Islet of Langerhans (tissue), 1 donor: Measurements from ENCODE around the gene UNC5CL.

Source experiments
- FAIRE-seq: peaks from one replicate; lab custom pipeline; 2011; peaks lifted over from hg19 to GRCh38; lab: Jason Lieb, UNC

Gene UNC5CL

DNA sequence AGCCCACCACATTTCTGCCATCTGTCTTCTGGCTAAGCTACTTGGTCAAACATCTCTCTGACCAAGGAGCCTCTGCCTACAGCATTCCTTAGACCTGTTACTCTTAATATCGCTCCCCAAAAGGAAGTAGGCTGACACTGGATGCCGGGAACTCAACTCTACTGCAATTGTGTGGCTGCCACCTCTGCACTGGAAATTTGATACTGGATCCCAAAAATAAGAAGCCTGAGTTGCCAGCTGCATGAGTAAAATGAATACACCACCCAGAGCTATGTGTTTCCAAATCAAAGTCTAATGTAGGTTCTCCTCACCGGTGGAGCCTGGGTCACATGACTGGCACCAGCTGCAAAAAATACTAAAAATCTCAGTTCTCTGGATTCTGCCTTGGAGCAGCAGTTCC is 36.9 kb downstream of the UNC5CL start:
- no peak for FAIRE-seq

GRCh38 chr6:41000248-41000647 is 38.8 kb downstream of the UNC5CL start:
- FAIRE-seq, result no peak

- no peak for FAIRE-seq
These were observed 39.5 kb downstream of the UNC5CL start for GRCh38 chr6:40999569-40999968.

DNA sequence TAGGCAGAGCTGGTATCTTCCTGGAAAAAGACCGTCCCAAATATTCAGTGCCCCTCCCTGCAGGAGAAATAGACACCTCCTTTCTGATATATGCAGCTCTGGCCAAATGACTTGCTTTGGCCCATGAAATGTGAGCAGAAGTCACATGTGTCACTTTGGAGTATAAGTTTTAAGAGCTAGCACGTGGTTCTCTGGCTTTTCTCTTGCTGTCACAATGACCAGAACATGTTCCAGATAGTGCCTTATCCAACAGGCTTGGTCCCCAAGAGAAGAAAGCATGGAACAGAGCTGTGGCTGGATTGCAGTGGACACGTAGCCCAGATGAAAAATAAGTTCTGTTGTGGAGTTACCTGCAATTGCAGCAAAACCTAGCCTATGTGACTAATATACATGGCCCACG is 40.4 kb downstream of the UNC5CL start:
- no peak for FAIRE-seq

DNA sequence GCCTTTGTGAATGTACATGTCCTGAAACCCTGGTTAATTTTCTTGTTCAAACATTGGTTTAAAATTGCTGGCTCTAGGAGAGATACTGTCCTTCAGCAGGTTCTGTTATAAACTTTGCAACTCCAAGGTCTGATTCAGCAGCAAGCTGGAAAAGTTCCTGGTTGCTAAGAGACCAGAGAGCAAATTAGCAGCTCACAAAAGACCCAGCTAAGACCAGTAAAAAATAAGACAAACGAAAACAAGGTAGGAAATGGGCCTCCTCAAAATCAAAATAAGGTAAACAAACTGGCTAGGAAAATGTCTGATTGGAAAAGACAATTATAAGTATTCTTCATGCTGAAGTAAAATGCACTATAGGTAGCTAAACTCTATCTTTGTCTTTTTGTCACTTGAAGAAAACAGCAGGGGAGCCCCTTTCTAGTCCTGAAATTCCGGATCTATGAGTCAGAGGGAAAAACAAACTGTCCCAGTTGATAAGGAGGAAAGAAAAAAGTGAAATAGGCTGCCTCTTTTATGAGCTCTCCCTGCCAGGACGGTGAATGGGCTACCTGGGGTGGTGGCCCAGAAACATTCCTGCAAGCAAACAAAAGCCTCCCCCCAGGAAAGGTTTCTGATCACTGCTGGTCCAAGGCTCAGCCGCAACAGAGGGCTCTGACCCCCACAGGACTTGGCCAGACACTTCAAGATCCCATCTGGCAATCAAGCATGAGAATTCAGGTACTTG is 41.6 kb downstream of the UNC5CL start:
- peak; percentile 30 for FAIRE-seq

DNA sequence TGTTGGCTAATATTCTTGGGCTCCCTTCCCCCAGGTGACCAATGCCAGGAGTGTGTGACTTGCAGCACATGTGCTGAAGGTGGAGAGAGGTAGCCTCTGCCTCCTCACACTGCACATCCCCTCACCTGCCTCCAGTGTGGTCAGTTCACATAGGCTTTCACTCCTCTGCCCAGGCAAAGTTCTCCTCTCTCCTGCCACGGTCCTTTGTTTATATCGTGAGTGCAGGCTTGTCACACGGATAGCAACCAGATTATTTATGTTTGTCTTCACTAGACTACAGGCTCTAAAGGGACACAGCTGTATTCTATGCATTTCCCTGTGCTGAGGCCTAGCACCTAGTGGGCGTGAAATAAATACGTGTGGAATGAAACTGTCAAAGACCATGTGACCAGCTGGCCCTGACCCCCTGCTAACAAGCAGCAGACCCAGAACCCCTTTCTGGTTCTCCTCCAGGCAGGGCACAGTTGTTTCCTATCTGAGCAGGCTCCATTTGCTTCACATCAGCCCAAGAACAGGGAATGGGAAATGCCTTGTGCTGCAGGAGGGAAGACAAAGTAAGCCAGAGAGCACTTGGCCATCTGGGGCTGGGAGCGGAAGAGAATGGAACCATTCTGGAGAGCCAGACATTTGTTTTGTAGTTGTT is 42.3 kb downstream of the UNC5CL start:
- FAIRE-seq, result no peak

DNA sequence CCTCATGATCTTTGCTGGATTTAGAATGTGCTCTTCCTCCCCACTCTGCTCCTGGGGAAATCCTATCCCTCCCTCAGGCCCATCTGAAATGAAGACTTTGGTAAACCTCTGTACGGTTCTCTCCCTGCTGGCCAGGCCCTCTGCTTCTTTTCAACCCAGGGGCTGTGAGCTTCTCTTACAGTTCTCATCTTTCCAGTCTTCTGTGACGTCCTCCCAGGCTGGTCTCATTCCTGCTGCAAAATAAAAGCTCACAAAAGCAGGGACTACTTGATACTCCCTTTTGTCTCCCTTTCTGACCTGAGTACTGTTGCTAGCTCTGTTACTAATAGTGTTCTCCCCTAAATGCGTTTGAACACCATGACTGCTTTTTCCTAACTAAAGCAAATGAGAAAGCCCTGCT is 46.3 kb downstream of the UNC5CL start:
- FAIRE-seq, result no peak

DNA sequence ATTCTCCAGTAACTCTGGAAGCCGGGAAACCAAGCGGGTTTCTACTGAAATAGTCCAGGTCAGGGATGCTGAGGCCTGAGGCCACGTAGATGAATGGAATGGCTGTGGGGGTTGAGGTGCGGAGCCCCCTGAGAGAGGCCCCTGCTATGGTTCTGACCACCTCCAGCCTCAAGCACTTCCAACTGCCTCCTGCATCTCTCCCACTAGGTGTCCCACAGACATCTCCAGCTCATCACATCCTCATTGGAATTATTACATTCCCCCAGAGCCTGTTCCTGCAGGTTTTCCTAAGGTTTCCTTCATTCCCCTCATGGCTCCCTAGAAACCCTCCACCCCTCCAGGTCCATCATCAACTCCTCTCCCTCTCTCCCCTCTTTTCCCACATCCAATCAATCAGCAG is 48.7 kb downstream of the UNC5CL start:
- no peak for FAIRE-seq

- no peak for FAIRE-seq
These were observed 49.5 kb downstream of the UNC5CL start for GRCh38 chr6:40989204-40990169.

DNA sequence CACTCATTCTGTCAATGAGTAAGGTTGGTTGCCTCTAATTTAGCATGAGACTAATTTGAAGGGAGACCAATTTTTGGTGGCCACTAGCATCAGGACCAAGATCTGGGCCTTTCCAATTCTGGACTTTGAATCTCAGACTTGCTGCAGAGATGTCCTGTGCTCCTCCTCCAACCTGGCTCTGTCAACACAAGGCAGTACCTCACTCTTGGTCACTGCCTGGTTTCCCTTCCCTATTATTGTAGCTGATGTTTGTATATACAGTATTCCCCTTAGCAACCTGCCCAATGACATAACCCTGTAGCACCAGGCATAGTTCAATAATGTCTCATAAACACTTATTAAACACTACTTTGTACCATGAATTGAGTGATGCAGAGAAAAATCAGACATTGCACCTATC is 50.4 kb downstream of the UNC5CL start:
- FAIRE-seq, result no peak

DNA sequence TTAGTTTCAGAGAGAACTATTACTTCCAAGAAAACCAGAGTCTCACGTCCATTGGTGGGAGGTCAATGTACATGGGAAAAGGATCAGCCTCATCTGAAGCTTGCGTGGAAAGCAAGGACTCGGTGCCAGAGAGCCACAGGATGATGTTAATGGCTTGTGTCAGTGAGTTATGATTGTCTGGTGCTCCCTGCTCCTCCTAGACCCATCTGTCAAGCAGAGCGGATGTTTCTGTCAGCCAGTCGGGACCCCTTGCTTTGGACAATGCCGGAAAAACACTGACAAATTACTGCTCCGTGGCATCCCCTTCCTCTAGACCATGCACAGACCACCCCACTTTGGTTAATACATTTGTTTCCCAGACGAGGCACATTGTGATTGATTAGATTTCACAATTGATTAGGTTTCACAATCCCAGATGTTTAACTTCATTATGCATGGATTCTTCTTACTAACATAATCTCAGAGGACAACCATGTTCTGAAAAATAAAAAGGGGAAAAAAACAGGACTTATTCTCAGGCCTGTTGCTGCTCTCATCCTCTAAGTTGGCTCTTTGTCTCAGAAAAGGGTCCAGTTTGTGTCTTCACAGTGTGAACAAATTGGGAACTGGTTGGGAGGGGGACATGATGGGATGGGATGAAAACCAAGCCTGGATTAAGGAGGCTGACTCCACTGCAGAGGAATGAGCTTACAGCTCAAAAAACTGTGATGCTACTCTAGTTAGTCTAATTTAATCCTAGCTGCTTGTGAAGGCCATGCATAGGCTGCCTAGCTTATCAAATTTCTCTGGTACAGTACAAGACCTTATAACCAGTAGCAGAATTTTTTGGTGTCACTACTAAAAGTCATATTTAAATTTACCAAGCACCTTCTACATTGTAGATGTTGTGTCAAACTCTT is 51.9 kb downstream of the UNC5CL start:
- FAIRE-seq, result no peak

GRCh38 chr6:40986364-40986763 is 52.7 kb downstream of the UNC5CL start:
- FAIRE-seq, result no peak

DNA sequence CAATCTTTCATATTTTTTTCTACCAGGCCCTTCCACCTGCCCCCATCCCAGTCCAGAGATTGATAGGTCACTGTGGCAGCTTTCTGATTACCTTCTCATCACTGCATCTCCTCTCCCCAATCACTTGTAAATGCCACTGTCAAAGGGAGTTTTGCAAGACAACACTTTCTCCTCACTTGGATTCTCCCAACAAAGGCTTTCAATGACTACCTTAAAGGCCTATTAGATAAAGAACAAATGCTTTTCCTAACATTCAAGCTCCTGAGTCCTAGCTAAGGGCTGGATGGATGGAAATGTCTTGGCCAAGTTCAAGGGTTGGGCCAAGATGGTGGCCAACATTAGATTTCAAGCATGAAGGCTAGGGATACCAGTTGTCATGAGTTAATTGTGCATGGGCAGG is 55.3 kb downstream of the UNC5CL start:
- FAIRE-seq, result no peak

- FAIRE-seq, result no peak
These were observed 56.1 kb downstream of the UNC5CL start for GRCh38 chr6:40982917-40983316.

GRCh38 chr6:40978687-40979289 is 60.2 kb downstream of the UNC5CL start:
- FAIRE-seq, result no peak

- FAIRE-seq, result no peak
These were observed 61.3 kb downstream of the UNC5CL start for GRCh38 chr6:40977695-40978094.

DNA sequence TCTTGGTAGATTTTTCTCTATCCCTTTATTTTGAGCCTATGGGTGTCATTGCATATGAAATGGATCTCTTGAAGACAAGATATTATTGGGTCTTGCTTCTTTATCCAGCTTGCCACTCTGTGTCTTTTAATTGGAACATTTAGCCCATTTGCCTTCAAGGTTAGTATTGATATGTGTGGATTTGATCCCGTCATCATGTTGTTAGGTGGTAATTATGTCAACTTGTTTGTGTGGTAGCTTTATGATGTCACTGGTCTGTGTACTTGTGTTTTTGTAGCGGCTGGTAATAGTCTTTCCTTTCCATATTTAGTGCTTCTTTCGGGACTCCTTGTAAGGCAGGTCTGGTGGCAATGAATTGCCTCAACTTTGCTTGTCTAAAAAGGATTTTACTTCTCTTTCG is 61.9 kb downstream of the UNC5CL start:
- FAIRE-seq, result no peak
